Measurements from ENCODE around the gene SCARB1.
"Not testable (repeated sequence)": the region's sequence is repeated elsewhere in the genome, so short reads cannot be mapped to it uniquely, and the experiment has no call there.

SCARB1 gene

GRCh38 chr12:124863416-124864325 lies at the start of gene SCARB1:
Gene SCARB1, minus strand, starts transcription at chr12:124863864. Its CDS starts 144 bp downstream, at chr12:124863720.
- DNase-seq = peak; percentile 89

- not testable (repeated sequence) for DNase-seq
These were observed 49.0 kb upstream of the SCARB1 start for GRCh38 chr12:124912529-124913287.

- DNase-seq = not testable (repeated sequence)
These were observed 47.9 kb upstream of the SCARB1 start for GRCh38 chr12:124911521-124911920.

- DNase-seq = no peak
These were observed 47.2 kb upstream of the SCARB1 start for GRCh38 chr12:124910561-124911478.

GRCh38 chr12:124909831-124910560 lies 46.3 kb upstream of the SCARB1 start:
- DNase-seq = no peak

GRCh38 chr12:124906606-124907261 lies 43.1 kb upstream of the SCARB1 start:
- peak; percentile 95 for DNase-seq

- DNase-seq = no peak
These were observed 40.8 kb upstream of the SCARB1 start for GRCh38 chr12:124904306-124905098.

GRCh38 chr12:124902916-124903315 lies 39.3 kb upstream of the SCARB1 start:
- no peak for DNase-seq

GRCh38 chr12:124901003-124901402 lies 37.3 kb upstream of the SCARB1 start:
- no peak for DNase-seq

- DNase-seq = not testable (repeated sequence)
These were observed 36.7 kb upstream of the SCARB1 start for GRCh38 chr12:124900345-124900795.

- DNase-seq = no peak
These were observed 35.2 kb upstream of the SCARB1 start for GRCh38 chr12:124898923-124899294.

- peak; percentile 91 for DNase-seq
These were observed 34.7 kb upstream of the SCARB1 start for GRCh38 chr12:124898200-124898922.

- DNase-seq = no peak
These were observed 32.8 kb upstream of the SCARB1 start for GRCh38 chr12:124896461-124896860.

GRCh38 chr12:124893792-124894516 lies 30.3 kb upstream of the SCARB1 start:
- DNase-seq = peak; percentile 60

GRCh38 chr12:124888260-124888659 lies 24.6 kb upstream of the SCARB1 start:
- no peak for DNase-seq

GRCh38 chr12:124887766-124888165 lies 24.1 kb upstream of the SCARB1 start:
- DNase-seq = not testable (repeated sequence)

- no peak for DNase-seq
These were observed 21.1 kb upstream of the SCARB1 start for GRCh38 chr12:124884587-124885438.

Measured in activated CD4-positive, alpha-beta T cell treated with anti-CD3 and anti-CD28 coated beads, Interleukin-10, Interleukin-2, amounts not matched to agents 100 ng/mL and 50 ng/mL, durations not matched to agents 16 hours and 8 hours (primary cell).